Type B pancreatic cell (in vitro differentiated cells): ENCODE measurements around the gene SIX1. TPM values are rescaled to one million over a fixed set of nuclear protein-coding genes. Genes with fewer than 3 reads are reported as not detected.

ENCODE experiments used
- DNase-seq: peaks from one replicate; pipeline ENCODE4 v3.0.0; 2021; ENCODE audit warnings: mixed read lengths; ENCODE audit not compliant: unreplicated experiment; ENCODE audit errors: extremely low spot score
- H3K27ac Mint-ChIP-seq: 2 replicates; pipeline ENCODE4 v1.8.0; 2021; ENCODE audit warnings: mild to moderate bottlenecking, mixed read lengths
- H3K27me3 Mint-ChIP-seq: 2 replicates; pipeline ENCODE4 v1.8.0; 2021; ENCODE audit warnings: mixed read lengths
- H3K36me3 Mint-ChIP-seq: 2 replicates; pipeline ENCODE4 v1.8.0; 2021; ENCODE audit warnings: mixed read lengths
- H3K4me1 Mint-ChIP-seq: one replicate; pipeline ENCODE4 v1.8.0; 2021; ENCODE audit warnings: mixed read lengths; ENCODE audit not compliant: unreplicated experiment
- H3K4me3 Mint-ChIP-seq: 2 replicates; pipeline ENCODE4 v1.8.0; 2021; ENCODE audit warnings: mild to moderate bottlenecking, mixed read lengths
- H3K9me3 Mint-ChIP-seq: 2 replicates; pipeline ENCODE4 v1.8.0; 2021; ENCODE audit warnings: mixed read lengths
- CTCF ChIP-seq: fragments of 200-600 bp; sonication (generic); conservative IDR thresholded peaks from 2 replicates; pipeline ENCODE4 v1.5.0; 2021; ENCODE audit warnings: antibody characterized with exemption, mild to moderate bottlenecking
- total RNA-seq: library from RNA; stranded (reverse); gene quantifications from 2 replicates; pipeline ENCODE4 v1.2.1, GENCODE V29; 2021; ENCODE audit warnings: low replicate concordance

Gene SIX1
- total RNA-seq, 1 donor from 2014 or later: 32.6 TPM

- H3K27me3 Mint-ChIP-seq: peaks cover 93% of the 10 kb centered on the region
- no peaks in the 10 kb centered on the region for H3K9me3 Mint-ChIP-seq
- DNase-seq: no peak
- TF ChIP-seq CTCF: no peak
- peaks cover 12% of the 10 kb centered on the region for H3K36me3 Mint-ChIP-seq
- H3K4me1 Mint-ChIP-seq: peaks cover 33% of the 10 kb centered on the region
- H3K4me3 Mint-ChIP-seq: peak overlapping the region; percentile 94
- peak overlapping the region; percentile 74 for H3K27ac Mint-ChIP-seq
Observed at GRCh38 chr14:60647081-60647836, 2.0 kb downstream of the SIX1 start.

- no peak for DNase-seq
- no peaks in the 10 kb centered on the region for H3K9me3 Mint-ChIP-seq
- H3K4me3 Mint-ChIP-seq: peak overlapping the region; percentile 94
- H3K4me1 Mint-ChIP-seq: peaks cover 24% of the 10 kb centered on the region
- no peak for TF ChIP-seq CTCF
- peaks cover 92% of the 10 kb centered on the region for H3K27me3 Mint-ChIP-seq
- no peak overlapping the region for H3K27ac Mint-ChIP-seq
- peaks cover 12% of the 10 kb centered on the region for H3K36me3 Mint-ChIP-seq
Observed at GRCh38 chr14:60646226-60646818, 3.0 kb downstream of the SIX1 start.

- no peaks in the 10 kb centered on the region for H3K9me3 Mint-ChIP-seq
- no peak for TF ChIP-seq CTCF
- no peak for DNase-seq
- peaks cover 24% of the 10 kb centered on the region for H3K4me1 Mint-ChIP-seq
- H3K27me3 Mint-ChIP-seq: peaks cover 92% of the 10 kb centered on the region
- peak overlapping the region; percentile 10 for H3K27ac Mint-ChIP-seq
- H3K4me3 Mint-ChIP-seq: peak overlapping the region; percentile 78
- H3K36me3 Mint-ChIP-seq: peaks cover 16% of the 10 kb centered on the region
Observed at GRCh38 chr14:60645126-60645741, 4.0 kb downstream of the SIX1 start.

GRCh38 chr14:60644666-60645065 lies 4.6 kb downstream of the SIX1 start:
- H3K27me3 Mint-ChIP-seq: peaks cover 92% of the 10 kb centered on the region
- H3K4me3 Mint-ChIP-seq: peak overlapping the region; percentile 69
- peaks cover 22% of the 10 kb centered on the region for H3K4me1 Mint-ChIP-seq

More at GRCh38 chr14:60644666-60645065, 4.6 kb downstream of the SIX1 start:
- Mint-ChIP-seq H3K36me3 (peaks cover 16% of the 10 kb centered on the region), H3K27ac (no peak overlapping the region), H3K9me3 (no peaks in the 10 kb centered on the region)
- TF ChIP-seq CTCF: no peak
- no peak for DNase-seq
